ENCODE results near the gene MFF. TPM values are rescaled to one million over a fixed set of nuclear protein-coding genes. Genes with fewer than 3 reads are reported as not detected.

Gene MFF
- total and polyA plus RNA-seq, 10 of the 15 experiments (the other 5 are each of a cell fraction or from before 2014, with no cell fraction given): 19.6 to 131 (median 106) TPM

- TF ChIP-seq MLLT1 (IDR thresholded peaks at IDR 0.05) (no peak), CEBPB (IDR thresholded peaks at IDR 0.05; ENCODE audit: borderline replicate concordance in 1 of 2, low read depth in 2 of 2, low read length in 2 of 2) (no peak), USF2 (IDR thresholded peaks at IDR 0.05; ENCODE audit: borderline replicate concordance, low read depth, low read length) (no peak), JUND (IDR thresholded peaks at IDR 0.05; ENCODE audit: low read depth, low read length) (no peak), NR2F1 (conservative IDR thresholded peaks at IDR 0.05) (no peak)
Observed at GRCh38 chr2:227295806-227296205, 29.2 kb upstream of the MFF start (continued).

GRCh38 chr2:227296671-227297405 is 28.2 kb upstream of the MFF start:
- no peaks in the 10 kb centered on the region for H3K4me1 ChIP-seq (ENCODE audit: control insufficient read depth, insufficient read depth, low read length)
- H3K27me3 ChIP-seq (replicated peaks in 1 of 2; ENCODE audit: control insufficient read depth in 2 of 2, insufficient read depth in 2 of 2, low read length in 1 of 2): no peaks in the 10 kb centered on the region
- TF ChIP-seq MEF2A (IDR thresholded peaks at IDR 0.05; ENCODE audit: insufficient read depth, low read depth, low read length): no peak
- TF ChIP-seq BCL11A (IDR thresholded peaks at IDR 0.05; ENCODE audit: low read depth, low read length): no peak
- TF ChIP-seq ZBTB33 (IDR thresholded peaks at IDR 0.05): no peak
- no peak for TF ChIP-seq ESRRA (IDR thresholded peaks at IDR 0.05; ENCODE audit: low read length)
- no peaks in the 10 kb centered on the region for H3K9me3 ChIP-seq (replicated peaks; ENCODE audit: control insufficient read depth, insufficient read depth, low read length)
- BruUV-seq (replicated peaks): no TSS peak
- WGBS (ENCODE audit: insufficient coverage, insufficient replicate concordance, low lambda C conversion rate, missing lambda C conversion rate): 77% methylated on average over 3 of the region's 3 CpGs
- H3K36me3 ChIP-seq (ENCODE audit: control insufficient read depth in 2 of 2, insufficient read depth in 2 of 2, low read length in 1 of 2): no peaks in the 10 kb centered on the region
- CTCF ChIA-PET: interaction anchor here (1.7 kb wide), 1 partner anchor 362 kb away, joined by 4 read pairs; no protein-coding TSS in a partner anchor
- POLR2A ChIA-PET: no interaction called here
- no peak overlapping the region for H2AFZ ChIP-seq (ENCODE audit: control insufficient read depth, low read depth, low read length)
- SMC1A ChIA-PET (ENCODE audit: uncharacterized antibody, unreplicated experiment): interaction anchor here (0.8 kb wide), 1 partner anchor 22 kb away, joined by 4 read pairs; no protein-coding TSS in a partner anchor
- H3K27ac ChIP-seq (ENCODE audit: control insufficient read depth, insufficient read depth): no peak overlapping the region
- intact Hi-C loops (cut with micrococcal nuclease; ENCODE audit: unreplicated experiment) (no loop called here), in situ Hi-C loops (cut with MboI) (no loop called here)
- ATAC-seq: no peak
- FAIRE-seq: no peak
- H3K9ac ChIP-seq (ENCODE audit: control insufficient read depth, insufficient read depth, low read length): no peak overlapping the region
- H3K4me2 ChIP-seq (ENCODE audit: control insufficient read depth, insufficient read depth): no peak overlapping the region
- H3K4me3 ChIP-seq: no peak overlapping the region
- H4K20me1 ChIP-seq (ENCODE audit: control insufficient read depth, insufficient read depth): no peaks in the 10 kb centered on the region
- DNase-seq (ENCODE audit: low read depth, low spot score): no peak
- RAD21 ChIA-PET (ENCODE audit: unreplicated experiment): interaction anchor here (0.8 kb wide), 1 partner anchor 55 kb away, joined by 3 read pairs; no protein-coding TSS in a partner anchor
- no peaks in the 10 kb centered on the region for H3K79me2 ChIP-seq (ENCODE audit: control insufficient read depth, insufficient read depth, low read length)
